AG04449 (cell line): Measurements from ENCODE around the gene SLIT2.
A peak's percentile ranks its signal among the peaks of the same experiment; 100 is the strongest.

Source experiments
- CTCF ChIA-PET: fragments of 350-600 bp; formaldehyde crosslinking; extraction: SDS; loops from one replicate; lab custom pipeline; 2021; ENCODE audit warnings: antibody characterized with exemption; lab: Yijun Ruan, JAX
- POLR2A ChIA-PET: fragments of 400-600, 350-600 bp; formaldehyde crosslinking; extraction: SDS; loops from one replicate; lab custom pipeline; 2020; ENCODE audit warnings: antibody characterized with exemption, inconsistent platforms; lab: Yijun Ruan, JAX
- DNase-seq: peaks from one replicate; pipeline ENCODE4 v3.0.0-alpha.2; 2010; ENCODE audit warnings: low read depth, low spot score
- H3K4me3 ChIP-seq: 2 replicates; pipeline ENCODE4 v1.5.1; 2011; ENCODE audit warnings: low read depth, mild to moderate bottlenecking, control low read depth, low read length
- CTCF ChIP-seq: IDR thresholded peaks from one replicate; pipeline ENCODE4 v1.5.1; 2011; ENCODE audit warnings: mild to moderate bottlenecking, moderate library complexity, low read length, control low read depth, inconsistent platforms; ENCODE audit not compliant: insufficient read depth; ENCODE audit errors: missing control alignments

SLIT2 gene

GRCh38 chr4:20248155-20248558 is 3.5 kb upstream of the SLIT2 start:
- ChIA-PET POLR2A (no interaction called here), CTCF (interaction anchor here (0.6 to 7.4 kb wide), 82 partner anchors 9 to 1557 kb away, joined by 3 to 41 read pairs (median 4); no protein-coding TSS in a partner anchor)
- TF ChIP-seq CTCF, result peak; percentile 43
- no peak overlapping the region for H3K4me3 ChIP-seq
- DNase-seq, result no peak

GRCh38 chr4:20249333-20249732 is 2.4 kb upstream of the SLIT2 start:
- TF ChIP-seq CTCF, result peak; percentile 48
- CTCF ChIA-PET, result interaction anchor here (0.6 to 7.4 kb wide), 34 partner anchors 7 to 1558 kb away, joined by 3 to 41 read pairs (median 5); no protein-coding TSS in a partner anchor
- DNase-seq, result no peak
- POLR2A ChIA-PET, result no interaction called here
- H3K4me3 ChIP-seq, result no peak overlapping the region

GRCh38 chr4:20251031-20251795 is 492 bp upstream of the SLIT2 start:
- CTCF ChIA-PET, result interaction anchor here (0.8 to 7.4 kb wide), 14 partner anchors 9 to 950 kb away, joined by 3 to 41 read pairs (median 4); no protein-coding TSS in a partner anchor
- no peak for DNase-seq

GRCh38 chr4:20252656-20253282 is 1.1 kb downstream of the SLIT2 start:
- CTCF ChIA-PET, result interaction anchor here (0.8 to 7.4 kb wide), 5 partner anchors 45 to 432 kb away, joined by 3 to 41 read pairs (median 3); no protein-coding TSS in a partner anchor
- TF ChIP-seq CTCF, result no peak
- H3K4me3 ChIP-seq, result peak overlapping the region; percentile 75

More at GRCh38 chr4:20251031-20251795, 492 bp upstream of the SLIT2 start:
- H3K4me3 ChIP-seq, result peak overlapping the region; percentile 75
- POLR2A ChIA-PET, result no interaction called here
- TF ChIP-seq CTCF, result no peak

GRCh38 chr4:20253283-20253734 is 1.6 kb downstream of the SLIT2 start:
- POLR2A ChIA-PET, result interaction anchor here (0.5 to 0.9 kb wide), 2 partner anchors 878 to 934 kb away, joined by 3 read pairs; no protein-coding TSS in a partner anchor
- no peak for TF ChIP-seq CTCF
- peak overlapping the region; percentile 75 for H3K4me3 ChIP-seq
- CTCF ChIA-PET, result interaction anchor here (0.8 to 7.4 kb wide), 3 partner anchors 174 to 299 kb away, joined by 3 to 41 read pairs (median 3); no protein-coding TSS in a partner anchor
- DNase-seq, result no peak

More at GRCh38 chr4:20252656-20253282, 1.1 kb downstream of the SLIT2 start:
- no peak for DNase-seq
- POLR2A ChIA-PET, result interaction anchor here (0.5 to 0.7 kb wide), 2 partner anchors 95 to 878 kb away, joined by 3 read pairs; no protein-coding TSS in a partner anchor
